SHP77 (cell line): ENCODE results near the gene ACYP1.

Source experiments
- DNase-seq, 2 experiments: peaks; one replicate each; lab custom pipeline; 2025; lab: John Stamatoyannopoulos, UW

Gene ACYP1

GRCh38 chr14:75063491-75064204, at the start of gene ACYP1:
TSS of gene ACYP1 (minus strand) at chr14:75064024. CDS start at chr14:75063553, 471 bp downstream.
- DNase-seq = peak; percentile 83 to 88

GRCh38 chr14:75109877-75110276, 46.1 kb upstream of the ACYP1 start:
- no peak for DNase-seq

- no peak for DNase-seq
These were observed 43.4 kb upstream of the ACYP1 start for GRCh38 chr14:75107186-75107585.

- no peak for DNase-seq
These were observed 37.7 kb upstream of the ACYP1 start for GRCh38 chr14:75101491-75101890.

GRCh38 chr14:75098682-75099081, 34.9 kb upstream of the ACYP1 start:
- no peak for DNase-seq

- DNase-seq = no peak
These were observed 34.4 kb upstream of the ACYP1 start for GRCh38 chr14:75098212-75098611.

- DNase-seq = no peak
These were observed 33.1 kb upstream of the ACYP1 start for GRCh38 chr14:75096959-75097358.

- DNase-seq = no peak
These were observed 31.9 kb upstream of the ACYP1 start for GRCh38 chr14:75095690-75096089.

GRCh38 chr14:75094896-75095295, 31.1 kb upstream of the ACYP1 start:
- DNase-seq = no peak

- no peak for DNase-seq
These were observed 28.9 kb upstream of the ACYP1 start for GRCh38 chr14:75092698-75093097.

- DNase-seq = no peak
These were observed 27.4 kb upstream of the ACYP1 start for GRCh38 chr14:75091251-75091650.

GRCh38 chr14:75090353-75090752, 26.5 kb upstream of the ACYP1 start:
- DNase-seq = no peak

- DNase-seq = peak; percentile 31 to 50
These were observed 24.9 kb upstream of the ACYP1 start for GRCh38 chr14:75088566-75089373.

GRCh38 chr14:75088153-75088552, 24.3 kb upstream of the ACYP1 start:
- no peak for DNase-seq

GRCh38 chr14:75084513-75084912, 20.7 kb upstream of the ACYP1 start:
- no peak for DNase-seq

GRCh38 chr14:75083271-75083670, 19.4 kb upstream of the ACYP1 start:
- DNase-seq = no peak

- DNase-seq = no peak
These were observed 17.9 kb upstream of the ACYP1 start for GRCh38 chr14:75081660-75082229.

- DNase-seq = no peak
These were observed 15.7 kb upstream of the ACYP1 start for GRCh38 chr14:75079521-75079920.

- no peak for DNase-seq
These were observed 14.0 kb upstream of the ACYP1 start for GRCh38 chr14:75077794-75078193.

GRCh38 chr14:75070383-75070782, 6.6 kb upstream of the ACYP1 start:
- no peak for DNase-seq

- DNase-seq = no peak
These were observed 6.0 kb upstream of the ACYP1 start for GRCh38 chr14:75069811-75070145.

GRCh38 chr14:75069121-75069810, 5.4 kb upstream of the ACYP1 start, which contains the start of gene ZC2HC1C:
TSS of gene ZC2HC1C (plus strand) at chr14:75069641. CDS start at chr14:75070574, 933 bp downstream.
- DNase-seq = peak; percentile 95
